Right lobe of liver (tissue), 6 donors: Measurements from ENCODE around the gene CYP27B1. TPM values are rescaled to one million over a fixed set of nuclear protein-coding genes. Genes with fewer than 3 reads are reported as not detected.

Experiments used
- ATAC-seq, 4 donors: fragments of 200-7000 bp; cut with Tn5 transposase; one replicate each; pipeline ENCODE4 v1.9.1; 2020; ENCODE audit warnings: mild to moderate bottlenecking in 4 of 4, moderate library complexity in 4 of 4
- DNase-seq, 3 donors: peaks; one replicate each; pipeline ENCODE4 v3.0.0-alpha.2; 2020
- H3K27ac ChIP-seq, 3 donors: fragments of 200-600 bp; one replicate each; pipeline ENCODE4 v1.8.0; 2022
- H3K27me3 ChIP-seq, 2 donors: fragments of 200-600 bp; one replicate each; pipeline ENCODE4 v1.8.0; 2022
- H3K36me3 ChIP-seq, 4 donors: fragments of 200-600 bp; sonication (generic) in 1 of 4; one replicate each; pipeline versions ENCODE4 v1.5.1 to v1.8.0; 2017 to 2022; ENCODE audit warnings: control low read depth in 1 of 4
- H3K4me1 ChIP-seq, 4 donors: fragments of 200-600 bp; sonication (generic) in 1 of 4; one replicate each; pipeline versions ENCODE4 v1.5.1 to v1.8.0; 2017 to 2022; ENCODE audit warnings: control low read depth in 1 of 4
- H3K4me3 ChIP-seq, 3 donors: fragments of 200-600 bp; one replicate each; pipeline ENCODE4 v1.8.0; 2022
- H3K9me3 ChIP-seq, 4 donors: fragments of 200-600 bp; sonication (generic) in 1 of 4; one replicate each; pipeline versions ENCODE4 v1.5.1 to v1.8.0; 2017 to 2022; ENCODE audit warnings: control low read depth in 1 of 4
- POLR2A ChIP-seq: fragments of 450-650 bp; IDR thresholded peaks from one replicate; pipeline ENCODE4 v1.6.1; 2017; ENCODE audit warnings: antibody characterized with exemption, mild to moderate bottlenecking
- WGBS: methylation state at CpG from one replicate; pipeline ENCODE4 v1.1.6; 2018; ENCODE audit warnings: low coverage, low lambda C conversion rate; ENCODE audit not compliant: insufficient coverage; ENCODE audit errors: missing lambda C conversion rate; 5-methylcytosine and 5-hydroxymethylcytosine counted together
- intact Hi-C, 2 donors: fragments of 100-400 bp; cut with DNase I; formaldehyde crosslinking; loops; one replicate each; pipeline versions ENCODE4 v1.11.2 to v1.14.1; 2022
- total RNA-seq, 6 experiments: library from RNA; depleted of rRNA in 2 of 6; stranded (reverse); fragments of >200 nt in 2 of 6; fragmentation: NEBNext Ultra II Directional in 3 of 6; extraction: Animal tissue kit (Norgen Biotek cat#: 25700) in 3 of 6; gene quantifications; one replicate each; pipeline versions ENCODE4 v1.1.0 to v1.2.4, GENCODE V29; 2016 to 2023
- TF ChIP-seq, protein P1 (sequence below), 4 donors: fragments of 200-600 bp in 3 of 4; fragments of 450-650 bp in 1 of 4; IDR thresholded peaks; one replicate each; pipeline versions ENCODE4 v1.5.1 to v1.8.0; 2016 to 2022; ENCODE audit warnings: antibody characterized with exemption in 4 of 4, mild to moderate bottlenecking in 2 of 4
- donor health status: DM: no; HTN: yes; CAD: no.
- donor health status: DM: no; HTN: no; CAD: no.
- donor health status: DM: no; HTN: no; CAD: no.
- donor health status: DM: no; HTN: yes; CAD: no.
- donor health status: DM: no; HTN: yes; CAD: no.

The CYP27B1 gene
- total RNA-seq, 6 experiments from 2014 or later, result 0.25 to 1.4 (median 0.81) TPM

DNA sequence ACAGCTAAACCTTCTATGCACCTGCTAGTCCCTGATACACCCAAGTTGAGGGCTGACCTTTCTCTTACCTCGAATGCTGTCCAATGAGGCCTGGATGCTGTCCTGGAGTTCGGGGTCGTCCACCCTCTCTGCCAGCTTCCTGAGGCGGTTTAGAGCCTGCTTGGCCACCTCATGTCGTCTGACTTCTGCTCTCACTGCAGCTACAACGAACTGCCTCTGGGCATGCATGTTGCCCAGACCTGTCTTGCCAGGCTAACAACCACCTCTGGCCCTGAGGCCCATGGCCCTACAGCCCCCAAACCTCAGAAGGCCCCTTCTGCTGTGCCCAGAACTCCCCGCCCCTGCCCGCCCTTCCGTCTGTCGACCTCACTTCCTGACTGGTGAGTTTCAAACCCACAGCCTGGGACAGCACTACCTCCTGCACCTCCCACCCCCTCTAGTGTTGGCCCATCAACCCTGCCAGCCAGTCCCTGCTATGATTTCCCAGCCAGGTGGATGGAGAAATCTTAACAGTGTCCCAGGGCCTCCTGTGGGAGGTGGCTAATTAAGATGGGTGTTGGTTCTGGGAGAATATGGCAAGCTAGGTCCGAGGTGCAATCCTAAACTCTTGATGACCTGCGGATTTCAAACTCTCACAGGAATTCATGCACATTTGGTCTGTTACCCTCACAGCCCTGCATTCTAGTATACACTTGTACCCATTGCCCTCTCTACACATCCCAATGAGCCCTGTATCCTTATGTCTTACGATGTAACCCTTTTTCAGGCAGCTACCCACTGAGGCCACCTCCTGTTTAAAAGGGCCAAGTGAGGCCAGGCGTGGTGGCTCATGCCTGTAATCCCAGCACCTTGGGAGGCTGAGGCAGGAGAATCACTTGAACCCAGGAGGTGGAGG, 24.8 kb downstream of the CYP27B1 start:
- Histone ChIP-seq H3K4me3 (peak overlapping the region in 1 of 3 donors; percentile 13), H3K27ac (peak overlapping the region in 1 of 3 donors; percentile 22), H3K9me3 (no peaks in the 10 kb centered on the region), H3K27me3 (peaks cover 0 to 13% of the 10 kb centered on the region in 2 donors), H3K4me1 (peaks cover 0 to 21% (median 5%) of the 10 kb centered on the region in 4 donors), H3K36me3 (peaks cover 0 to 7% (median 2%) of the 10 kb centered on the region in 4 donors)
- intact Hi-C loops, result no loop called here
- WGBS, result 43% methylated on average over 9 of the region's 14 CpGs
- ATAC-seq, result no peak
- peak in 1 of 3 donors; percentile 63 for DNase-seq
- TF ChIP-seq, protein P1, sequence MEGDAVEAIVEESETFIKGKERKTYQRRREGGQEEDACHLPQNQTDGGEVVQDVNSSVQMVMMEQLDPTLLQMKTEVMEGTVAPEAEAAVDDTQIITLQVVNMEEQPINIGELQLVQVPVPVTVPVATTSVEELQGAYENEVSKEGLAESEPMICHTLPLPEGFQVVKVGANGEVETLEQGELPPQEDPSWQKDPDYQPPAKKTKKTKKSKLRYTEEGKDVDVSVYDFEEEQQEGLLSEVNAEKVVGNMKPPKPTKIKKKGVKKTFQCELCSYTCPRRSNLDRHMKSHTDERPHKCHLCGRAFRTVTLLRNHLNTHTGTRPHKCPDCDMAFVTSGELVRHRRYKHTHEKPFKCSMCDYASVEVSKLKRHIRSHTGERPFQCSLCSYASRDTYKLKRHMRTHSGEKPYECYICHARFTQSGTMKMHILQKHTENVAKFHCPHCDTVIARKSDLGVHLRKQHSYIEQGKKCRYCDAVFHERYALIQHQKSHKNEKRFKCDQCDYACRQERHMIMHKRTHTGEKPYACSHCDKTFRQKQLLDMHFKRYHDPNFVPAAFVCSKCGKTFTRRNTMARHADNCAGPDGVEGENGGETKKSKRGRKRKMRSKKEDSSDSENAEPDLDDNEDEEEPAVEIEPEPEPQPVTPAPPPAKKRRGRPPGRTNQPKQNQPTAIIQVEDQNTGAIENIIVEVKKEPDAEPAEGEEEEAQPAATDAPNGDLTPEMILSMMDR (IDR thresholded peaks at IDR 0.05), result peak in 2 of 4 donors; percentile 11 to 13
- TF ChIP-seq POLR2A, result no peak

DNA sequence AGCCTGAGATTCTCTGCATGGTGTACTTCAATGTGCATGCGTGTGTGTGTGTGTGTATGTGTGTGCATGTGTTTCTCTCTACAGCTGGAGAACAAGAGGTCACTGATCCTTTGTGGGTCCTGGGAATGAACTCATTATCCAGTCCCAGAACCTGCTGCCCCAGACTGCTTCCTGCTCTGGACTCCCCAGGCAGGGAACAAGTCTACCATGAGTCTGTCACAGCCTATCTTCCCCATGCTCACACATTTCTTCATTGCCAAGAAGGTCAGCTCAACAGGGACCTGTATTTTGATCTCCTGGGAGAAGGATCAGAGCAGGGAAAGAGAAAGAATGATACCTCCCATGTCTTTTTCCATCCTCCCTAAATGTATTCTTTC, 25.5 kb downstream of the CYP27B1 start:
- TF ChIP-seq POLR2A, result no peak
- TF ChIP-seq, protein P1 (IDR thresholded peaks at IDR 0.05), result no peak
- Histone ChIP-seq H3K4me3 (peak overlapping the region in 1 of 3 donors; percentile 13), H3K4me1 (peaks cover 0 to 22% (median 6%) of the 10 kb centered on the region in 4 donors), H3K27me3 (peaks cover 0 to 18% of the 10 kb centered on the region in 2 donors), H3K27ac (peak overlapping the region in 1 of 3 donors; percentile 22), H3K9me3 (no peaks in the 10 kb centered on the region), H3K36me3 (no peaks in the 10 kb centered on the region)
- intact Hi-C loops, result no loop called here
- ATAC-seq (no peak), DNase-seq (no peak)
- WGBS, result 67% methylated on average over 1 of the region's 1 CpG

DNA sequence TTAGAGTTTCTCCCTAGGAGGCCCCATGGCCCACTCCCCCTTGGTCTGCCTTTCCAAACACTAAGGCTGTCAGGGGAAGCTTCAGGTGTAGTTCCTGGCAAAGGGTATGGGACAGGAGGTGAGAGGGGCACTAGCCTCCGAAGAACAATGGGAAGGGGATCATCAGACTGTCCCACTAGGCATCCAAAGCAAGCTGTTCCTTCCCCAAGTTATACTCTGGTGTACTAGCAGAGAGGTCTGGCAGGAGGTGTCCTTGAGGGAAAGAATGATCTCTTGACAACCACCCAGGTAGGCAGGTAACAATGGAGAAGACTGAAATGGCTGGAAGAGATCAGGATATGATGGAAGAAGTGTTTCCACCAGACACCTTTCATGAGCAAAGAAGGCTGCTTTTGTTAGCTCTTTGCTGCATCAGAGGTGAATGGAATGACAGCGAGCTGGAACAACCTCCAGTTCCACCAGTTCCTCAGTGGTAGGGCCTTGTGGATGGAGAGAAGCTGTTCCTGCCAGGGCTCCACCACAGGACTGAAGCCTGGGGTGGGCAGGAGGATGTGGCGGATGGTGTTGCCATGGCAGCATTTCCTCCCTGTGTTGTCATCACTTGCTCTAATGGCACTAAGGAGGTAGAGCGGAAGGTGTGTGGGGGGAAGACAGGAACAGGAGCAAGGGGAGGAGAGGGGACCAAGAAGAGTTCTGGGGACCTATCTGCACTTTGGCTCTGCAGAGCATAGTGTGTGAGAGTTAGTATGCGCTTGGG, 26.0 kb downstream of the CYP27B1 start:
- WGBS, result 63% methylated on average over 3 of the region's 5 CpGs
- Histone ChIP-seq H3K4me1 (peaks cover 0 to 17% (median 6%) of the 10 kb centered on the region in 4 donors), H3K27ac (no peak overlapping the region), H3K4me3 (no peak overlapping the region), H3K27me3 (peaks cover 0 to 22% of the 10 kb centered on the region in 2 donors), H3K9me3 (no peaks in the 10 kb centered on the region), H3K36me3 (no peaks in the 10 kb centered on the region)
- TF ChIP-seq, protein P1 (IDR thresholded peaks at IDR 0.05), result no peak
- TF ChIP-seq POLR2A, result no peak
- ATAC-seq, result no peak
- DNase-seq, result peak in 1 of 3 donors; percentile 63
- intact Hi-C loops, result no loop called here

DNA sequence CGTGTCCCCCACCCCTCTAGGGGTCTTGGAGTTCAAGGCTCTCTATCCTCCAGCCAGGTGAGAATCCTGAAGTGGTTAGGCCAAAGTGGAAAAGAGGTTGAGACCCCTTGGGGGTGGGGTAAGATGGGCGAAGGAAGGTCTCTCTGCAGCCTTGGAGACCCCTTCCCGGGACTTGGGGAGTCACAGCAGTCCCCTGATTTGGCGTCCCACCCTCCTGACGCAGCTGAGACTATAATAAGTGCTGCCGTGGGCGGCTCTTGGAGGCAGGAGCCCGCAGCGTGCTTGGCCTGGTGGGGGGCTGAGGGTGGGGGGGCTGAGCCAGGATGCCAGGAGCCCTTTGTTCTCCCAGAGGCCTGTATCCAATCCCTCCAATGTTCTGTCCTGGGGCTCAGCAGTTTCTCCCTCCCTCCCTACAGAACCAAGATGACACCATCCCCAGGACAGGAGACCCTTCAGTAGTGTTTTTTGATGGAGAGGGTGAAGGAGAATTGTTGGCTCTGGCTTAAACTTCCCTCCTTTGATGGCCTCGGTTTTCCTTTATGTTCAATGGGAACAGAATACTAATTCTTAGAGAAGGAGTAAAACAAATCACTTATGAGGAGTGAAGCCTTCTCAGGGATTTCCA, 26.9 kb downstream of the CYP27B1 start:
- H3K27ac ChIP-seq, result no peak overlapping the region
- H3K36me3 ChIP-seq, result no peaks in the 10 kb centered on the region
- ATAC-seq, result no peak
- peaks cover 0 to 26% of the 10 kb centered on the region in 2 donors for H3K27me3 ChIP-seq
- intact Hi-C loops, result no loop called here
- WGBS, result 40% methylated on average over 4 of the region's 10 CpGs
- H3K9me3 ChIP-seq, result no peaks in the 10 kb centered on the region
- H3K4me1 ChIP-seq, result peaks cover 0 to 17% (median 6%) of the 10 kb centered on the region in 4 donors
- TF ChIP-seq POLR2A, result no peak
- TF ChIP-seq, protein P1 (IDR thresholded peaks at IDR 0.05), result no peak
- no peak overlapping the region for H3K4me3 ChIP-seq
- no peak for DNase-seq
